ENCODE measurements around the gene SOX1.

DNA sequence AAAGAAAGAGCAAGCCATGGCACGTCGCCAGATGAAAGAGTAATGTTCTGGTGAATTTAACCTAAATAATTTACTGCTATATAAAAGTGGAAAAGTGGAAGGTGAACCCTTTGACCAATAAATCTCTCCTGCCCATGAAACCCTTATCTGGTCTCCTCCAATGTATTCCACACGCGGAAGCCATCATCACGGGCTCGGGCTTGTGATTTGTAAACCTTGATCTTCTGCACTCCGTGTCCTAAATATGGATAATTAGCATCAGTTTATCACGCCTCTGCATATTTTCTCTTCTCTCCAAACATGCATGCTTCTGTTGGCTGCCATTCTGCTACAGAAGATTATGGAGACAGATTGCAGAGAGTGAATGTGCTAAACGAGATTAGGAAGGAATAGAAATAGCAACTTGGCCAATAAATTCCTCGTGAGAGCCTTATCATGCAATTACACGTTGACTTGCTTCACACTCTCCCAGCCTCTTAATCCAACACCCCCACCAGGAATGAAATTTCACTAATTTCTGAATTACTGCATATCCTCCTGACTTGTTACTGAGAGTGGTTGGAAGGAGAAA, 34.5 kb downstream of the SOX1 start:
- TF ChIP-seq, protein P1, sequence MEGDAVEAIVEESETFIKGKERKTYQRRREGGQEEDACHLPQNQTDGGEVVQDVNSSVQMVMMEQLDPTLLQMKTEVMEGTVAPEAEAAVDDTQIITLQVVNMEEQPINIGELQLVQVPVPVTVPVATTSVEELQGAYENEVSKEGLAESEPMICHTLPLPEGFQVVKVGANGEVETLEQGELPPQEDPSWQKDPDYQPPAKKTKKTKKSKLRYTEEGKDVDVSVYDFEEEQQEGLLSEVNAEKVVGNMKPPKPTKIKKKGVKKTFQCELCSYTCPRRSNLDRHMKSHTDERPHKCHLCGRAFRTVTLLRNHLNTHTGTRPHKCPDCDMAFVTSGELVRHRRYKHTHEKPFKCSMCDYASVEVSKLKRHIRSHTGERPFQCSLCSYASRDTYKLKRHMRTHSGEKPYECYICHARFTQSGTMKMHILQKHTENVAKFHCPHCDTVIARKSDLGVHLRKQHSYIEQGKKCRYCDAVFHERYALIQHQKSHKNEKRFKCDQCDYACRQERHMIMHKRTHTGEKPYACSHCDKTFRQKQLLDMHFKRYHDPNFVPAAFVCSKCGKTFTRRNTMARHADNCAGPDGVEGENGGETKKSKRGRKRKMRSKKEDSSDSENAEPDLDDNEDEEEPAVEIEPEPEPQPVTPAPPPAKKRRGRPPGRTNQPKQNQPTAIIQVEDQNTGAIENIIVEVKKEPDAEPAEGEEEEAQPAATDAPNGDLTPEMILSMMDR (IDR thresholded peaks at IDR 0.05) = no peak
- TF ChIP-seq, protein P2, sequence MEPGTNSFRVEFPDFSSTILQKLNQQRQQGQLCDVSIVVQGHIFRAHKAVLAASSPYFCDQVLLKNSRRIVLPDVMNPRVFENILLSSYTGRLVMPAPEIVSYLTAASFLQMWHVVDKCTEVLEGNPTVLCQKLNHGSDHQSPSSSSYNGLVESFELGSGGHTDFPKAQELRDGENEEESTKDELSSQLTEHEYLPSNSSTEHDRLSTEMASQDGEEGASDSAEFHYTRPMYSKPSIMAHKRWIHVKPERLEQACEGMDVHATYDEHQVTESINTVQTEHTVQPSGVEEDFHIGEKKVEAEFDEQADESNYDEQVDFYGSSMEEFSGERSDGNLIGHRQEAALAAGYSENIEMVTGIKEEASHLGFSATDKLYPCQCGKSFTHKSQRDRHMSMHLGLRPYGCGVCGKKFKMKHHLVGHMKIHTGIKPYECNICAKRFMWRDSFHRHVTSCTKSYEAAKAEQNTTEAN (CRISPR knock-in tag; IDR thresholded peaks at IDR 0.05) = no peak
- TF ChIP-seq TEAD1 (CRISPR knock-in tag; IDR thresholded peaks at IDR 0.05) (no peak), GABPB1 (CRISPR knock-in tag; IDR thresholded peaks at IDR 0.05) (no peak), HMGA2 (CRISPR knock-in tag; IDR thresholded peaks at IDR 0.05) (no peak), FOXJ3 (CRISPR knock-in tag; IDR thresholded peaks at IDR 0.05; ENCODE audit: borderline replicate concordance) (no peak), ZBTB21 (CRISPR knock-in tag; IDR thresholded peaks at IDR 0.05; ENCODE audit: borderline replicate concordance) (no peak), ZNF232 (CRISPR knock-in tag; IDR thresholded peaks at IDR 0.05) (no peak), ESRRA (CRISPR knock-in tag; IDR thresholded peaks at IDR 0.05; ENCODE audit: borderline replicate concordance) (no peak), ATF1 (CRISPR knock-in tag; IDR thresholded peaks at IDR 0.05) (no peak), CBFB (CRISPR knock-in tag; IDR thresholded peaks at IDR 0.05; ENCODE audit: low read depth) (no peak)
- TF ChIP-seq, protein P3, sequence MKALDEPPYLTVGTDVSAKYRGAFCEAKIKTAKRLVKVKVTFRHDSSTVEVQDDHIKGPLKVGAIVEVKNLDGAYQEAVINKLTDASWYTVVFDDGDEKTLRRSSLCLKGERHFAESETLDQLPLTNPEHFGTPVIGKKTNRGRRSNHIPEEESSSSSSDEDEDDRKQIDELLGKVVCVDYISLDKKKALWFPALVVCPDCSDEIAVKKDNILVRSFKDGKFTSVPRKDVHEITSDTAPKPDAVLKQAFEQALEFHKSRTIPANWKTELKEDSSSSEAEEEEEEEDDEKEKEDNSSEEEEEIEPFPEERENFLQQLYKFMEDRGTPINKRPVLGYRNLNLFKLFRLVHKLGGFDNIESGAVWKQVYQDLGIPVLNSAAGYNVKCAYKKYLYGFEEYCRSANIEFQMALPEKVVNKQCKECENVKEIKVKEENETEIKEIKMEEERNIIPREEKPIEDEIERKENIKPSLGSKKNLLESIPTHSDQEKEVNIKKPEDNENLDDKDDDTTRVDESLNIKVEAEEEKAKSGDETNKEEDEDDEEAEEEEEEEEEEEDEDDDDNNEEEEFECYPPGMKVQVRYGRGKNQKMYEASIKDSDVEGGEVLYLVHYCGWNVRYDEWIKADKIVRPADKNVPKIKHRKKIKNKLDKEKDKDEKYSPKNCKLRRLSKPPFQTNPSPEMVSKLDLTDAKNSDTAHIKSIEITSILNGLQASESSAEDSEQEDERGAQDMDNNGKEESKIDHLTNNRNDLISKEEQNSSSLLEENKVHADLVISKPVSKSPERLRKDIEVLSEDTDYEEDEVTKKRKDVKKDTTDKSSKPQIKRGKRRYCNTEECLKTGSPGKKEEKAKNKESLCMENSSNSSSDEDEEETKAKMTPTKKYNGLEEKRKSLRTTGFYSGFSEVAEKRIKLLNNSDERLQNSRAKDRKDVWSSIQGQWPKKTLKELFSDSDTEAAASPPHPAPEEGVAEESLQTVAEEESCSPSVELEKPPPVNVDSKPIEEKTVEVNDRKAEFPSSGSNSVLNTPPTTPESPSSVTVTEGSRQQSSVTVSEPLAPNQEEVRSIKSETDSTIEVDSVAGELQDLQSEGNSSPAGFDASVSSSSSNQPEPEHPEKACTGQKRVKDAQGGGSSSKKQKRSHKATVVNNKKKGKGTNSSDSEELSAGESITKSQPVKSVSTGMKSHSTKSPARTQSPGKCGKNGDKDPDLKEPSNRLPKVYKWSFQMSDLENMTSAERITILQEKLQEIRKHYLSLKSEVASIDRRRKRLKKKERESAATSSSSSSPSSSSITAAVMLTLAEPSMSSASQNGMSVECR (CRISPR knock-in tag; IDR thresholded peaks at IDR 0.05; ENCODE audit: borderline replicate concordance) = no peak
- TF ChIP-seq, protein P4, sequence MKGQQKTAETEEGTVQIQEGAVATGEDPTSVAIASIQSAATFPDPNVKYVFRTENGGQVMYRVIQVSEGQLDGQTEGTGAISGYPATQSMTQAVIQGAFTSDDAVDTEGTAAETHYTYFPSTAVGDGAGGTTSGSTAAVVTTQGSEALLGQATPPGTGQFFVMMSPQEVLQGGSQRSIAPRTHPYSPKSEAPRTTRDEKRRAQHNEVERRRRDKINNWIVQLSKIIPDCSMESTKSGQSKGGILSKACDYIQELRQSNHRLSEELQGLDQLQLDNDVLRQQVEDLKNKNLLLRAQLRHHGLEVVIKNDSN (CRISPR knock-in tag; IDR thresholded peaks at IDR 0.05) = no peak
